Measurements from ENCODE around the gene DPF3.

The DPF3 gene

GRCh38 chr14:72939630-72940029 is 45.7 kb upstream of the DPF3 start:
- Histone ChIP-seq H3K9me2 (replicated peaks; ENCODE audit: insufficient read depth, low read length) (no peaks in the 10 kb centered on the region), H3K4me2 (ENCODE audit: low read depth, low read length, poor library complexity, severe bottlenecking) (no peak overlapping the region), H2AFZ (ENCODE audit: low read depth, low read length, severe bottlenecking) (no peak overlapping the region), H3K4me3 (ENCODE audit: insufficient read depth, low read length, poor library complexity, severe bottlenecking) (no peak overlapping the region), H3K9me3 (ENCODE audit: insufficient read depth, low read length) (no peaks in the 10 kb centered on the region), H3K79me2 (ENCODE audit: insufficient read depth, low read length) (peaks cover 26% of the 10 kb centered on the region), H3K36me3 (ENCODE audit: low read length) (no peaks in the 10 kb centered on the region), H3F3A (ENCODE audit: insufficient read depth) (no peaks in the 10 kb centered on the region), H3K9ac (ENCODE audit: low read length) (no peak overlapping the region), H3K27me3 (ENCODE audit: low read length) (no peaks in the 10 kb centered on the region), H3K27ac (ENCODE audit: low read depth, low read length) (no peak overlapping the region), H4K20me1 (ENCODE audit: low read depth, low read length) (no peaks in the 10 kb centered on the region; the same call in 1 of the 2 replicates)
- TF ChIP-seq, protein P1, sequence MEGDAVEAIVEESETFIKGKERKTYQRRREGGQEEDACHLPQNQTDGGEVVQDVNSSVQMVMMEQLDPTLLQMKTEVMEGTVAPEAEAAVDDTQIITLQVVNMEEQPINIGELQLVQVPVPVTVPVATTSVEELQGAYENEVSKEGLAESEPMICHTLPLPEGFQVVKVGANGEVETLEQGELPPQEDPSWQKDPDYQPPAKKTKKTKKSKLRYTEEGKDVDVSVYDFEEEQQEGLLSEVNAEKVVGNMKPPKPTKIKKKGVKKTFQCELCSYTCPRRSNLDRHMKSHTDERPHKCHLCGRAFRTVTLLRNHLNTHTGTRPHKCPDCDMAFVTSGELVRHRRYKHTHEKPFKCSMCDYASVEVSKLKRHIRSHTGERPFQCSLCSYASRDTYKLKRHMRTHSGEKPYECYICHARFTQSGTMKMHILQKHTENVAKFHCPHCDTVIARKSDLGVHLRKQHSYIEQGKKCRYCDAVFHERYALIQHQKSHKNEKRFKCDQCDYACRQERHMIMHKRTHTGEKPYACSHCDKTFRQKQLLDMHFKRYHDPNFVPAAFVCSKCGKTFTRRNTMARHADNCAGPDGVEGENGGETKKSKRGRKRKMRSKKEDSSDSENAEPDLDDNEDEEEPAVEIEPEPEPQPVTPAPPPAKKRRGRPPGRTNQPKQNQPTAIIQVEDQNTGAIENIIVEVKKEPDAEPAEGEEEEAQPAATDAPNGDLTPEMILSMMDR (IDR thresholded peaks at IDR 0.05; ENCODE audit: insufficient read depth, low read length, poor library complexity, severe bottlenecking) = no peak
- no peak for TF ChIP-seq EZH2phosphoT487 (conservative IDR thresholded peaks at IDR 0.05; ENCODE audit: low read length)

- H3K79me2 ChIP-seq (ENCODE audit: insufficient read depth, low read length) = peaks cover 91% of the 10 kb centered on the region
- no peaks in the 10 kb centered on the region for H3K27me3 ChIP-seq (ENCODE audit: low read length)
- H3K27ac ChIP-seq (ENCODE audit: low read depth, low read length) = no peak overlapping the region
- H3K4me2 ChIP-seq (ENCODE audit: low read depth, low read length, poor library complexity, severe bottlenecking) = no peak overlapping the region
- no peak overlapping the region for H3K9ac ChIP-seq (ENCODE audit: low read length)
- no peak overlapping the region for H3K4me3 ChIP-seq (ENCODE audit: insufficient read depth, low read length, poor library complexity, severe bottlenecking)
- H3K9me3 ChIP-seq (ENCODE audit: insufficient read depth, low read length) = no peaks in the 10 kb centered on the region
- H2AFZ ChIP-seq (ENCODE audit: low read depth, low read length, severe bottlenecking) = no peak overlapping the region
- no peaks in the 10 kb centered on the region for H3K9me2 ChIP-seq (replicated peaks; ENCODE audit: insufficient read depth, low read length)
- no peaks in the 10 kb centered on the region for H3F3A ChIP-seq (ENCODE audit: insufficient read depth)
- TF ChIP-seq EZH2phosphoT487 (conservative IDR thresholded peaks at IDR 0.05; ENCODE audit: low read length) = no peak
- H3K36me3 ChIP-seq (ENCODE audit: low read length) = no peaks in the 10 kb centered on the region
- H4K20me1 ChIP-seq (ENCODE audit: low read depth, low read length) = no peaks in the 10 kb centered on the region; the same call in 1 of the 2 replicates
These were observed 39.0 kb upstream of the DPF3 start for GRCh38 chr14:72932893-72933292.

DNA sequence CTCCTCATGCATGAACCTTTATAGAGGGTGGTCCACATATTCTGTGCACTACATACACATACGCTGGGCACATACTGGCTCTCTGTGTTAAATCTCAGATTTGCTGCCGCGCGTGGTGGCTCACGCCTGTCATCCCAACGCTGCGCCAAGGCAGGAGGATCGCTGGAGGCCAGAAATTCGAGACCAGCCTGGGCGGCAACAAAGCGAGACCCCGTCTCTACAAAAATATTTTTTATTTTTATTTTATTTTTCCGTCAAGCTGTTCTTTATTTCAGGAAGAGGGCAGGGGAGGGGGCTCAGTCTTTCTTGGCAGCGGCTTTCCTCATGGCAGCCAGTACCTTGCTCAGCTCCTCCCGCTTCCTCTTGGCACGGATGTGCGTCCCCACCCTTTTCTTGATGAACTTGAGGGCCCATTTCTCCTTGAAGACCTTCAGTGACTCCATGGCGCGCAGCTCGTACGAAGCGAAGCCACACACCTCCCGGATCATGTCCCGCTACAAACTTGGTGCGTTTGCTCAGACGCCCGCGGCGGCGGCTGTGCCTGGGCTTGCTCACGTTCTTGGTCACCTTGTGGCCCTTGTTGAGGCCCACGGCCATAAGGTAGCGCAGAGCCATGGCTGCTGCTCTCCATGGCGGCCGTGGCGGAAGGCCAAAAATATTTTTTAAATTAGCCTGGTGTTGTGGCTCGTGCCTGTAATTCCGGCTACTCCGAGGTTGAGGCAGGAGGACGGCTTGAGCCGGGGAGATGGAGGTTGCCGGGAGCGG is 35.6 kb upstream of the DPF3 start:
- Histone ChIP-seq H4K20me1 (ENCODE audit: low read depth, low read length) (no peaks in the 10 kb centered on the region), H3K79me2 (ENCODE audit: insufficient read depth, low read length) (peaks cover 69% of the 10 kb centered on the region), H3K9me3 (ENCODE audit: insufficient read depth, low read length) (no peaks in the 10 kb centered on the region)

GRCh38 chr14:72928872-72929271 is 35.0 kb upstream of the DPF3 start:
- no peak overlapping the region for H3K4me3 ChIP-seq (ENCODE audit: insufficient read depth, low read length, poor library complexity, severe bottlenecking)

More for the DNA sequence above, 35.6 kb upstream of the DPF3 start:
- Histone ChIP-seq H3K4me2 (ENCODE audit: low read depth, low read length, poor library complexity, severe bottlenecking) (no peak overlapping the region), H3K27me3 (ENCODE audit: low read length) (no peaks in the 10 kb centered on the region), H3K9ac (ENCODE audit: low read length) (no peak overlapping the region), H3K9me2 (replicated peaks; ENCODE audit: insufficient read depth, low read length) (no peaks in the 10 kb centered on the region), H3K36me3 (ENCODE audit: low read length) (no peaks in the 10 kb centered on the region), H3K4me3 (ENCODE audit: insufficient read depth, low read length, poor library complexity, severe bottlenecking) (no peak overlapping the region), H2AFZ (ENCODE audit: low read depth, low read length, severe bottlenecking) (no peak overlapping the region), H3K27ac (ENCODE audit: low read depth, low read length) (no peak overlapping the region), H3F3A (ENCODE audit: insufficient read depth) (no peaks in the 10 kb centered on the region)
- TF ChIP-seq EZH2phosphoT487 (conservative IDR thresholded peaks at IDR 0.05; ENCODE audit: low read length) = no peak
- TF ChIP-seq, protein P1 (IDR thresholded peaks at IDR 0.05; ENCODE audit: insufficient read depth, low read length, poor library complexity, severe bottlenecking) = no peak

More at GRCh38 chr14:72928872-72929271, 35.0 kb upstream of the DPF3 start:
- Histone ChIP-seq H3K9ac (ENCODE audit: low read length) (no peak overlapping the region), H3K9me2 (replicated peaks; ENCODE audit: insufficient read depth, low read length) (no peaks in the 10 kb centered on the region), H4K20me1 (ENCODE audit: low read depth, low read length) (no peaks in the 10 kb centered on the region), H2AFZ (ENCODE audit: low read depth, low read length, severe bottlenecking) (no peak overlapping the region), H3F3A (ENCODE audit: insufficient read depth) (no peaks in the 10 kb centered on the region), H3K4me2 (ENCODE audit: low read depth, low read length, poor library complexity, severe bottlenecking) (no peak overlapping the region), H3K27ac (ENCODE audit: low read depth, low read length) (no peak overlapping the region), H3K9me3 (ENCODE audit: insufficient read depth, low read length) (no peaks in the 10 kb centered on the region), H3K36me3 (ENCODE audit: low read length) (no peaks in the 10 kb centered on the region), H3K79me2 (ENCODE audit: insufficient read depth, low read length) (peaks cover 65% of the 10 kb centered on the region), H3K27me3 (ENCODE audit: low read length) (no peaks in the 10 kb centered on the region)
- TF ChIP-seq, protein P1 (IDR thresholded peaks at IDR 0.05; ENCODE audit: insufficient read depth, low read length, poor library complexity, severe bottlenecking) = no peak
